Activated CD4-positive, CD25-positive, alpha-beta regulatory T cell treated with anti-CD3 and anti-CD28 coated beads, Interleukin-2, amount 50 U/mL, for 24 hours (primary cell): ENCODE measurements around the gene ZNF789.

ENCODE experiments used
- ATAC-seq, 2 donors: fragments of 150-1000 bp; cut with Tn5 transposase; one replicate each; pipeline ENCODE4 v1.10.0; 2021; ENCODE audit warnings: mild to moderate bottlenecking in 1 of 2, moderate library complexity in 1 of 2

ZNF789 gene

GRCh38 chr7:99514050-99514449 is 41.4 kb downstream of the ZNF789 start:
- peak; percentile 38 to 73 for ATAC-seq

GRCh38 chr7:99521399-99521798 is 48.7 kb downstream of the ZNF789 start:
- no peak for ATAC-seq

GRCh38 chr7:99525713-99526440 is 53.2 kb downstream of the ZNF789 start:
- ATAC-seq = no peak

GRCh38 chr7:99531354-99531765 is 58.7 kb downstream of the ZNF789 start:
- no peak for ATAC-seq

GRCh38 chr7:99535667-99536066 is 63.0 kb downstream of the ZNF789 start:
- ATAC-seq = no peak
